Measurements from ENCODE around the gene MICALL2.

DNA sequence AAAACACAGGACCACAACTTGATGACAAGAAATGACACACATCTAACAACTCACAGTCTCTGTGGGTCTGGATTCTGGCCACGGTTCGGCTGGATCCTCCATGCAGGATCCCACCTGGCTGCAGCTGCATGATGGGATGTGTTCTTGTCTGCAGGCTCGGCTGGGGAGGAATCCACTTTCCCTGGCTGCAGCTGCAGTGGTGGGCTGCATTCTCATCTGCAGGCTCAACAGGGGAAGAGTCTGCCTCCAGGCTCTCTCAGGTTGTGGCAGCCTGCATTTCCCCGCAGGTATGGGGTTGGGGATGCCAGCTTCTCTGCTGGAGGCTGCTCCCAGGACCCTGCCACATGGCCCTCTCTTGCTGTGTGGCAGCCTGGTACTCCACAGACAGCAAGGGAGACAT is 64.9 kb downstream of the MICALL2 start:
- TF ChIP-seq CTCF (IDR thresholded peaks at IDR 0.05) = no peak
- no peak for TF ChIP-seq RCOR1 (IDR thresholded peaks at IDR 0.05; ENCODE audit: low read length)
- TF ChIP-seq SMC3 (IDR thresholded peaks at IDR 0.05; ENCODE audit: low read depth, low read length) = no peak
- TF ChIP-seq, protein P1, sequence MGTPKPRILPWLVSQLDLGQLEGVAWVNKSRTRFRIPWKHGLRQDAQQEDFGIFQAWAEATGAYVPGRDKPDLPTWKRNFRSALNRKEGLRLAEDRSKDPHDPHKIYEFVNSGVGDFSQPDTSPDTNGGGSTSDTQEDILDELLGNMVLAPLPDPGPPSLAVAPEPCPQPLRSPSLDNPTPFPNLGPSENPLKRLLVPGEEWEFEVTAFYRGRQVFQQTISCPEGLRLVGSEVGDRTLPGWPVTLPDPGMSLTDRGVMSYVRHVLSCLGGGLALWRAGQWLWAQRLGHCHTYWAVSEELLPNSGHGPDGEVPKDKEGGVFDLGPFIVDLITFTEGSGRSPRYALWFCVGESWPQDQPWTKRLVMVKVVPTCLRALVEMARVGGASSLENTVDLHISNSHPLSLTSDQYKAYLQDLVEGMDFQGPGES (IDR thresholded peaks at IDR 0.05; ENCODE audit: low read depth, low read length) = no peak
- no peak for TF ChIP-seq POLR2AphosphoS5 (IDR thresholded peaks at IDR 0.05; ENCODE audit: low read depth, low read length)

Data from SK-N-SH (cell line).